Measurements from ENCODE around the gene BCL10.

The BCL10 gene

DNA sequence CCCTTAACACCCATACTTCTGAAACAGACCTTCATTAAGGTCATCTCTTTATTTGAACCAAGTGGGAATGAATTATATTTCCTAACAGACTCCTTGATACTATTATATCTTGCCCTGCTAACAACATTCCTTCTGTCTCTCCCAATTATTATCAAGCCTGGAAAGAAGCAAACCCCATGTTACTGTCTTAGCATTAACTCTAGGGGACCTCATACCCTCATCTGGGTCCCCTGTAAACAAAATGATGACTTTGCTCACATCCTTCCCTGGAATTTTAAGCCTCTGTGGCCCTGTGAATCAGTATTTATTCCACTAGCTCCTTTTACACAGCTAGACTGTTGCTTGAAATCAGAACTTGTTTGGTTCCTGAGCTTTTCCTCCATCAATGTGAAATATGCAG lies 38.3 kb upstream of the BCL10 start:
- H3K14ac ChIP-seq (ENCODE audit: low read length): no peak overlapping the region
- no peak overlapping the region for H2BK120ac ChIP-seq (ENCODE audit: low read depth, low read length)
- no peak for DNase-seq (ENCODE audit: low spot score)

DNA sequence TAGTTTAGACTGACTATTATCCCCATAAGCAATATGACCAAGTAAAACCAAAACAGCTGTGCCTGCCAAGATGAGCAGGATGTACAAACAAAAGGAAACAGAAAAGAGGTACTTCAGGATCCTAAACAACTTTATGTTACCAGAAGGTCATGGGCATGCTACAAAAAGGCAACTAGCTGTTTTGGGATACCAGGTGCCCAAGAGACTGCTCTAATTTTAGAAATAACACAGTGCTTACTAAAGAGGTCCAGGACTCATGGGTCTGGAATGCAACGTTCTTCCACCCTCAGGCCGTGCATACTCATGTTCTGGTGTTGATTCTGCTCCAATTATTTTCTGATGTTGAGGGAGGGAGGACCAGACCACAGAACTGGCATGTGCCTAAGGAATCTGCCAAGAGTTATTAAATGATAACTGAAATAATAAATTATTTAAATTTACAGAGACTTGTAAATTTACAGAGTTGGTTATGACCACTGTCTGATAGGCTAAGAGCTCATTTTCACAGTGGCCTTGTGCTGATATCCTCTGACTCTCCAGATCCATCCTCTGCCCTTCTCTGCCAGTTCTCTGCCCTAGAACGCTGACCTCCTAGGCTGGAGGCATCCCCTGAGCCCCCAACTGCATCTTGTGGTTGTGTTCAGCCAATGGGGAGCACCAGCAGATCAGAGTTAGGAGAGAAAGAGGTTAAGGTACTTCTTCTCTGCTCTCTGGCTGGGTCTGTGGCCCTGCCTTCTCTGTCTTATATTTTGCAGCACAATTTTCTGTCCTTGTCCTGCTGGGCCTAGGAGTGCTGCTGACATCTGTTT lies 37.7 kb upstream of the BCL10 start:
- H3K14ac ChIP-seq (ENCODE audit: low read length): peak overlapping the region; percentile 31
- H4K8ac ChIP-seq (ENCODE audit: low read depth, low read length): no peak overlapping the region
- no CpG with 5 or more reads among the region's 3 CpGs for WGBS, 2 donors (ENCODE audit: extremely low coverage in 2 of 2, insufficient read length in 2 of 2, insufficient replicate concordance in 1 of 2)
- H3K36me3 ChIP-seq (replicated peaks in 1 of 2; ENCODE audit: control insufficient read depth in 2 of 2, insufficient read depth in 2 of 2, low read length in 2 of 2): peaks cover 0 to 8% of the 10 kb centered on the region in 2 donors
- H4K91ac ChIP-seq (ENCODE audit: low read depth, low read length, poor library complexity): no peak overlapping the region
- H3K9ac ChIP-seq (ENCODE audit: low read depth, low read length, poor library complexity): no peak overlapping the region
- H2BK15ac ChIP-seq (ENCODE audit: low read length): no peak overlapping the region
- no peak overlapping the region for H2AFZ ChIP-seq (ENCODE audit: low read length)
- H3K4me3 ChIP-seq (ENCODE audit: low read length in 2 of 2): no peak overlapping the region
- no peaks in the 10 kb centered on the region for H3K79me1 ChIP-seq (ENCODE audit: low read depth, low read length)
- no peak overlapping the region for H2AK5ac ChIP-seq (ENCODE audit: low read depth, low read length)
- no peak overlapping the region for H2BK5ac ChIP-seq (ENCODE audit: low read length)
- no peaks in the 10 kb centered on the region for H3K27me3 ChIP-seq (ENCODE audit: control insufficient read depth in 3 of 3, insufficient read depth in 3 of 3, low read depth in 1 of 3, low read length in 3 of 3)
- H2BK120ac ChIP-seq (ENCODE audit: low read depth, low read length): no peak overlapping the region
- no peak overlapping the region for H3K18ac ChIP-seq (ENCODE audit: low read length)
- H3K9me3 ChIP-seq (replicated peaks in 1 of 2; ENCODE audit: control insufficient read depth in 2 of 2, insufficient read depth in 1 of 2, low read depth in 1 of 2, low read length in 2 of 2): peaks cover 0 to 3% of the 10 kb centered on the region in 2 donors
- no peak overlapping the region for H3K4ac ChIP-seq (ENCODE audit: low read length)
- H3K4me1 ChIP-seq (ENCODE audit: control insufficient read depth in 2 of 2, insufficient read depth in 1 of 2, low read depth in 1 of 2, low read length in 2 of 2): peaks cover 0 to 4% of the 10 kb centered on the region in 2 donors
- no peak overlapping the region for H3K4me2 ChIP-seq (ENCODE audit: insufficient read depth, low read length, poor library complexity, severe bottlenecking)
- no peak overlapping the region for H3K23ac ChIP-seq (ENCODE audit: low read depth, low read length, poor library complexity)
- no peak overlapping the region for H3K27ac ChIP-seq (replicated peaks; ENCODE audit: low read length)
- H2BK12ac ChIP-seq (ENCODE audit: low read length): peak overlapping the region; percentile 60
- no peak for DNase-seq (ENCODE audit: low spot score)

More for the DNA sequence above, 38.3 kb upstream of the BCL10 start:
- H3K9me3 ChIP-seq (replicated peaks in 1 of 2; ENCODE audit: control insufficient read depth in 2 of 2, insufficient read depth in 1 of 2, low read depth in 1 of 2, low read length in 2 of 2): peaks cover 0 to 3% of the 10 kb centered on the region in 2 donors
- H3K36me3 ChIP-seq (replicated peaks in 1 of 2; ENCODE audit: control insufficient read depth in 2 of 2, insufficient read depth in 2 of 2, low read length in 2 of 2): peaks cover 0 to 9% of the 10 kb centered on the region in 2 donors
- H3K27ac ChIP-seq (replicated peaks; ENCODE audit: low read length): no peak overlapping the region
- H2BK5ac ChIP-seq (ENCODE audit: low read length): no peak overlapping the region
- no peak overlapping the region for H2BK12ac ChIP-seq (ENCODE audit: low read length)
- peaks cover 0 to 4% of the 10 kb centered on the region in 2 donors for H3K4me1 ChIP-seq (ENCODE audit: control insufficient read depth in 2 of 2, insufficient read depth in 1 of 2, low read depth in 1 of 2, low read length in 2 of 2)
- no peaks in the 10 kb centered on the region for H3K79me1 ChIP-seq (ENCODE audit: low read depth, low read length)
- no peak overlapping the region for H4K91ac ChIP-seq (ENCODE audit: low read depth, low read length, poor library complexity)
- H3K4me2 ChIP-seq (ENCODE audit: insufficient read depth, low read length, poor library complexity, severe bottlenecking): no peak overlapping the region
- no peak overlapping the region for H3K18ac ChIP-seq (ENCODE audit: low read length)
- H3K9ac ChIP-seq (ENCODE audit: low read depth, low read length, poor library complexity): no peak overlapping the region
- H3K4ac ChIP-seq (ENCODE audit: low read length): no peak overlapping the region
- H4K8ac ChIP-seq (ENCODE audit: low read depth, low read length): no peak overlapping the region
- H3K27me3 ChIP-seq (ENCODE audit: control insufficient read depth in 3 of 3, insufficient read depth in 3 of 3, low read depth in 1 of 3, low read length in 3 of 3): no peaks in the 10 kb centered on the region
- no peak overlapping the region for H2BK15ac ChIP-seq (ENCODE audit: low read length)
- H2AFZ ChIP-seq (ENCODE audit: low read length): no peak overlapping the region
- H2AK5ac ChIP-seq (ENCODE audit: low read depth, low read length): no peak overlapping the region
- no peak overlapping the region for H3K23ac ChIP-seq (ENCODE audit: low read depth, low read length, poor library complexity)
- no peak overlapping the region for H3K4me3 ChIP-seq (ENCODE audit: low read length in 2 of 2)

DNA sequence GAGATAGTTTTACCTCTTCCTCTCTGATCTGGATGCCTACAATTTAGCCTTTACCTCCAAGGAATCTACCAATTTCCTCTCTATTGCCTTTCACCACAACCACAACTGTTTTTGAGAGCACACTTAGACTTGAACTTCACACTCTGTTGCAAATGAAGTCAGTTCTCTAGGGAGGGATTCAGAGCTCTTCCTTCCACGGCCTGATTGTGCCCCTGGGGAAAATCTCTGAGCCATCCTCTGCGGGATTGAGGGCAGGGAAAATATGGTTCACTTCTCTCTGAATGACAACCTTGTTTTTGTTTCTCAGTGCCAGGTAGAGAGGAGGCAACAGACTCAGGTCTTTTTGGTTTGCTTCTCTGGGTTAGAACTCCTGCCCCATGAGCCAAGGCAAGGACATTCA lies 35.4 kb upstream of the BCL10 start:
- Histone ChIP-seq H3K4me1 (ENCODE audit: control insufficient read depth in 2 of 2, insufficient read depth in 1 of 2, low read depth in 1 of 2, low read length in 2 of 2) (peaks cover 0 to 12% of the 10 kb centered on the region in 2 donors), H3K9me3 (replicated peaks in 1 of 2; ENCODE audit: control insufficient read depth in 2 of 2, insufficient read depth in 1 of 2, low read depth in 1 of 2, low read length in 2 of 2) (peaks cover 0 to 3% of the 10 kb centered on the region in 2 donors), H3K18ac (ENCODE audit: low read length) (no peak overlapping the region), H2BK15ac (ENCODE audit: low read length) (no peak overlapping the region), H2BK5ac (ENCODE audit: low read length) (no peak overlapping the region), H4K8ac (ENCODE audit: low read depth, low read length) (no peak overlapping the region), H3K9ac (ENCODE audit: low read depth, low read length, poor library complexity) (no peak overlapping the region), H3K36me3 (replicated peaks in 1 of 2; ENCODE audit: control insufficient read depth in 2 of 2, insufficient read depth in 2 of 2, low read length in 2 of 2) (no peaks in the 10 kb centered on the region), H2AFZ (ENCODE audit: low read length) (no peak overlapping the region), H3K79me1 (ENCODE audit: low read depth, low read length) (no peaks in the 10 kb centered on the region), H3K14ac (ENCODE audit: low read length) (no peak overlapping the region), H3K4me2 (ENCODE audit: insufficient read depth, low read length, poor library complexity, severe bottlenecking) (no peak overlapping the region), H2BK120ac (ENCODE audit: low read depth, low read length) (no peak overlapping the region), H3K4ac (ENCODE audit: low read length) (no peak overlapping the region), H3K23ac (ENCODE audit: low read depth, low read length, poor library complexity) (no peak overlapping the region), H3K27me3 (ENCODE audit: control insufficient read depth in 3 of 3, insufficient read depth in 3 of 3, low read depth in 1 of 3, low read length in 3 of 3) (no peaks in the 10 kb centered on the region), H3K4me3 (ENCODE audit: low read length in 2 of 2) (no peak overlapping the region), H4K91ac (ENCODE audit: low read depth, low read length, poor library complexity) (no peak overlapping the region), H2BK12ac (ENCODE audit: low read length) (no peak overlapping the region), H2AK5ac (ENCODE audit: low read depth, low read length) (no peak overlapping the region), H3K27ac (replicated peaks; ENCODE audit: low read length) (no peak overlapping the region)
- DNase-seq (ENCODE audit: low spot score): no peak
- WGBS, 2 donors (ENCODE audit: extremely low coverage in 2 of 2, insufficient read length in 2 of 2, insufficient replicate concordance in 1 of 2): no CpG with 5 or more reads among the region's 2 CpGs

DNA sequence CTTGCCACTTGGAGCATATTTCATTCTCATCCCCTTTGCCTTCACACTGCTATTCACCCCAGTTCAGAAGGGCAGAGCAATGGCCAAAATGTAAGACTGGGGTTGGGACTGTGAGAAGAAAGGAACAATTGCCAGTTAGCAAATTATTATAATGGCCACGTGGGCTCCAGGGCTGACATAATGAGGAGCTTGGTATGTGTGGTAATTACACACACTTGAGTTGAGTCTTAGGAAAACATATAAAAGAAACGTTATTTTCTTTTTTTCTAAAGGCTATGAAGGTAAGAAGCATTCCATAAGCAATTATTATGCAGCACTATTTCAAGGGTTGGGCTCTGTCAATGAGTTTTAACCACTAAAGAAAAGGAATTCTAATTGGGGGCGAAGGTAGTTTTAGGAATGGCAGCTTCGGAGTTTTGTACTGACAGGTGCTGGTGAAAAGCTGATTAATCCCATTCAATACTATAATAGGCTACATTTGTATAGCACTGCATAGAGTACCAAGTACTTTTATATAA lies 32.5 kb upstream of the BCL10 start:
- Histone ChIP-seq H2AFZ (ENCODE audit: low read length) (peak overlapping the region; percentile 82), H3K4me1 (ENCODE audit: control insufficient read depth in 2 of 2, insufficient read depth in 1 of 2, low read depth in 1 of 2, low read length in 2 of 2) (peaks cover 0 to 8% of the 10 kb centered on the region in 2 donors), H3K4me2 (ENCODE audit: insufficient read depth, low read length, poor library complexity, severe bottlenecking) (peak overlapping the region; percentile 36), H3K36me3 (replicated peaks in 1 of 2; ENCODE audit: control insufficient read depth in 2 of 2, insufficient read depth in 2 of 2, low read length in 2 of 2) (no peaks in the 10 kb centered on the region), H2AK5ac (ENCODE audit: low read depth, low read length) (no peak overlapping the region), H2BK5ac (ENCODE audit: low read length) (no peak overlapping the region), H2BK12ac (ENCODE audit: low read length) (no peak overlapping the region), H2BK15ac (ENCODE audit: low read length) (no peak overlapping the region), H3K14ac (ENCODE audit: low read length) (no peak overlapping the region), H3K27ac (replicated peaks; ENCODE audit: low read length) (peak overlapping the region; percentile 33), H3K18ac (ENCODE audit: low read length) (no peak overlapping the region), H2BK120ac (ENCODE audit: low read depth, low read length) (no peak overlapping the region), H3K79me1 (ENCODE audit: low read depth, low read length) (no peaks in the 10 kb centered on the region), H3K9ac (ENCODE audit: low read depth, low read length, poor library complexity) (no peak overlapping the region), H4K91ac (ENCODE audit: low read depth, low read length, poor library complexity) (no peak overlapping the region), H3K4ac (ENCODE audit: low read length) (no peak overlapping the region), H4K8ac (ENCODE audit: low read depth, low read length) (no peak overlapping the region), H3K4me3 (ENCODE audit: low read length in 2 of 2) (no peak overlapping the region), H3K27me3 (ENCODE audit: control insufficient read depth in 3 of 3, insufficient read depth in 3 of 3, low read depth in 1 of 3, low read length in 3 of 3) (no peaks in the 10 kb centered on the region), H3K23ac (ENCODE audit: low read depth, low read length, poor library complexity) (no peak overlapping the region), H3K9me3 (replicated peaks in 1 of 2; ENCODE audit: control insufficient read depth in 2 of 2, insufficient read depth in 1 of 2, low read depth in 1 of 2, low read length in 2 of 2) (no peaks in the 10 kb centered on the region)
- DNase-seq (ENCODE audit: low spot score): peak; percentile 20
- WGBS, 2 donors (ENCODE audit: extremely low coverage in 2 of 2, insufficient read length in 2 of 2, insufficient replicate concordance in 1 of 2): no CpG with 5 or more reads among the region's 4 CpGs

Data from neuronal stem cell (in vitro differentiated cells).